GM12891 (cell line): Measurements from ENCODE around the gene MTHFR.

ENCODE experiments used
- PAX5 ChIP-seq: IDR thresholded peaks from 2 replicates; pipeline ENCODE4 v1.6.1; 2011; ENCODE audit warnings: low read length, moderate library complexity, mild to moderate bottlenecking; ENCODE audit not compliant: insufficient read depth, severe bottlenecking
- POLR2A ChIP-seq: IDR thresholded peaks from 2 replicates; pipeline ENCODE4 v1.6.1; 2011; ENCODE audit warnings: low read depth, low read length, control low read depth
- POLR2AphosphoS5 ChIP-seq: IDR thresholded peaks from 2 replicates; pipeline ENCODE4 v1.6.1; 2011; ENCODE audit warnings: low read depth, low read length, control low read depth
- SPI1 ChIP-seq: IDR thresholded peaks from 2 replicates; pipeline ENCODE4 v1.6.1; 2011; ENCODE audit warnings: low read depth, low read length, control low read depth
- TAF1 ChIP-seq: IDR thresholded peaks from 2 replicates; pipeline ENCODE4 v1.6.1; 2011; ENCODE audit warnings: low read depth, low read length, control low read depth

DNA sequence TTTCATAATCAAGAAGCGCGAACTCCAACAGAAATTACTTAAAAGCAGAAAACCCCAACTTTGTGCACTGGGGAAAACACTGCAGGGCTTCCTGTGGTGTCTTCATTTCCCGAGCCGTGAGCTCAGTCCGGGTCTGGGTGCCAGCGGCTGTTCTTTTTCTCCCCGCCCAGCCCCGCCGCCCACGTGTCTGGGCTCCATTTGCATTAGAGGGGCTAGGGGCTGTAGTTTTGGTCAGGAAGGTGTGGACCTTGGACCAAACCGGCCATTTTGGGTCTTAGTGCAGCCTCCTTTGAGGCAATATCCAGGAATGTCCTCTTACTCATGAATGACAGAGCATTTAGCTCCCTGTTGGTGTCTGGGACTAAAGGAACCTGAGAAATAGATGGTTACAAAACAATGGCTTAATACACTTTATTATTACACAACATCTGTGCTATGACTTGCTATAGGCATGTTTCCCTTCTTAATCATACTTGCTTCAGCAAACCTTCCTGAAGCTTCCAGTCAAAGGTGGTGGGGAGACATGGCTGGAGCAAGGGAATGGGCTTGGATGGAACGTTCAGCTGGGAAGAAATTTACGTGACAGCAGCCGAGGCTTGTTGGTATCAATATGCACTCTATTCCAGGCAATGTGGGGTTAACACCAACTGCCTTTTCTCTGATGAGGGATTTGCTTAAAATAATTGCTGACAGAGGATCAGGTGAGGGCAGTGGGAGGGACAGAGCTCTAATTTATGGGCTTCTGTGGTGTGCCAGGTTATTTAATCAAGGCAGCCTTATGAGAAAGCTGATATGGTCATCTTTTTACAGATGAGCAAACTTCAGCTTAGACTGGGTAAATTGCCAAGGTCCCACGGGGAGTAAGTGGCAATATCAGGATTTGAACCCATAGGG is 68.8 kb downstream of the MTHFR start:
- TF ChIP-seq POLR2AphosphoS5 = no peak
- 0 out of 2 replicates have a peak, but pooled peaks have one; percentile 19 for TF ChIP-seq POLR2A
- TF ChIP-seq SPI1 = no peak
- no peak for TF ChIP-seq TAF1
- TF ChIP-seq PAX5 = no peak
